Ectodermal cell (in vitro differentiated cells): ENCODE data around the gene DHRS1.

ENCODE experiments used
- H3K27ac ChIP-seq: 2 replicates; pipeline ENCODE4 v1.7.0; 2013; ENCODE audit warnings: mild to moderate bottlenecking, low read depth, low read length; ENCODE audit not compliant: insufficient read depth, poor library complexity, severe bottlenecking
- H3K27me3 ChIP-seq: 2 replicates; pipeline ENCODE4 v1.7.0; 2013; ENCODE audit warnings: mild to moderate bottlenecking, low read length; ENCODE audit not compliant: insufficient read depth, control insufficient read depth, poor library complexity, severe bottlenecking
- H3K36me3 ChIP-seq: one replicate; pipeline ENCODE4 v1.7.0; 2013; ENCODE audit warnings: low read length; ENCODE audit not compliant: control insufficient read depth, insufficient read depth
- H3K4me1 ChIP-seq: one replicate; pipeline ENCODE4 v1.7.0; 2013; ENCODE audit warnings: low read length; ENCODE audit not compliant: control insufficient read depth, insufficient read depth
- H3K4me3 ChIP-seq: 2 replicates; pipeline ENCODE4 v1.7.0; 2013; ENCODE audit warnings: low read depth, low read length, control low read depth; ENCODE audit not compliant: insufficient read depth
- H3K9me3 ChIP-seq: 2 replicates; pipeline ENCODE4 v1.7.0; 2013; ENCODE audit warnings: mild to moderate bottlenecking, low read length, moderate library complexity; ENCODE audit not compliant: control insufficient read depth
- WGBS, 2 experiments: methylation state at CpG; one replicate each; pipeline ENCODE4 v1.1.7; 2013; ENCODE audit warnings: missing lambda C conversion rate in 2 of 2; 5-methylcytosine and 5-hydroxymethylcytosine counted together

Gene DHRS1

DNA sequence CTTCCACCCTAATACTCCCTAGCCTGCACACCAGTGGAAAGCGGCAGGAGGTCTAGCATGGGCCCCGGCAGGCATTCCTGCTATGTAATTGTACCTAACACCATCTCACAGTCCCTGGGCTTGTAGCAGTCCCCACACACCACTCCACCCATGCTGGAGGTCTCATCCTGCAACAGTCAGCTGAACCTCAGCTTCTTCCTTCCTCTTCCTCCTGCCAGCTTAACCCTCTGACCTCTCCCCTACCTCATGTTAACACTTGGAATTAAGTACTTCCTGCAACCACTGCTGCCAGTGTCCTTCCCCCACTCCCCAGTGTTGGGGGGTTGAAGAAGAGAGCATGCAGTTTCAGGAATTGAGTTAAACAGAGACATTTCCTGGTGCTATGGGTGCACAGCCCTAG, 27.7 kb upstream of the DHRS1 start:
- H3K4me1 ChIP-seq: peaks cover under 1% of the 10 kb centered on the region
- H3K36me3 ChIP-seq: no peaks in the 10 kb centered on the region
- H3K4me3 ChIP-seq: no peak overlapping the region
- H3K9me3 ChIP-seq: no peaks in the 10 kb centered on the region
- H3K27ac ChIP-seq: no peak overlapping the region
- H3K27me3 ChIP-seq: peaks cover 31% of the 10 kb centered on the region
- 79 to 89% methylated on average over 2 of the region's 2 CpGs for WGBS, 2 experiments

DNA sequence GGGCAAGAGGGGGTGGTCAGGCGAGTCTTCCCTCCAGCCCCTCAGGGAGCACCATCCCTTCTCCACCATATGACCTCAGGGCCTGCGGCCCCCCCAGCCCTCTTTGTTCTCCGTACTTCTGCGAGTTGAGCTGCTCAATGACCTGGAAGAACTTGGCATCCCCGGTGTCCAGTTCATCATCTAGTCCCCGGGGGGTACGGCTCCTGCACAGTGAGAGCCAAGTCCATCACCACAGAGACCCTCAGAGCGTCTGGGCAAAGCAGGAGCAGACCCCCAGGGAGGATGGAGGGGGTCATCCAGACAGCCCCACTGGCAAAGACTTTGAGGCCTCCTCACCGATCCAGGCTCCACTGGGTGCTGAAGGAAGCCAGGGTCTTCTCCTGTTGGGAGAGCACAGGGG, 26.4 kb upstream of the DHRS1 start:
- 86 to 91% methylated on average over 9 of the region's 9 CpGs for WGBS, 2 experiments
- H3K4me3 ChIP-seq: no peak overlapping the region
- H3K27ac ChIP-seq: no peak overlapping the region
- H3K4me1 ChIP-seq: no peaks in the 10 kb centered on the region
- H3K27me3 ChIP-seq: peaks cover 18% of the 10 kb centered on the region
- H3K9me3 ChIP-seq: no peaks in the 10 kb centered on the region
- H3K36me3 ChIP-seq: no peaks in the 10 kb centered on the region

- Histone ChIP-seq H3K27me3 (peaks cover 13% of the 10 kb centered on the region), H3K27ac (no peak overlapping the region), H3K36me3 (no peaks in the 10 kb centered on the region), H3K9me3 (no peaks in the 10 kb centered on the region), H3K4me3 (no peak overlapping the region), H3K4me1 (no peaks in the 10 kb centered on the region)
- WGBS, 2 experiments: 90 to 93% methylated on average over 5 of the region's 5 CpGs
Observed at GRCh38 chr14:24325041-24325530, 25.5 kb upstream of the DHRS1 start.

- no peaks in the 10 kb centered on the region for H3K36me3 ChIP-seq
- no peaks in the 10 kb centered on the region for H3K4me1 ChIP-seq
- H3K27ac ChIP-seq: no peak overlapping the region
- H3K27me3 ChIP-seq: peaks cover 7% of the 10 kb centered on the region
- H3K4me3 ChIP-seq: no peak overlapping the region
- no peaks in the 10 kb centered on the region for H3K9me3 ChIP-seq
- 82 to 84% methylated on average over 5 to 6 of the region's 6 CpGs for WGBS, 2 experiments
Observed at GRCh38 chr14:24324024-24324423, 24.4 kb upstream of the DHRS1 start.

DNA sequence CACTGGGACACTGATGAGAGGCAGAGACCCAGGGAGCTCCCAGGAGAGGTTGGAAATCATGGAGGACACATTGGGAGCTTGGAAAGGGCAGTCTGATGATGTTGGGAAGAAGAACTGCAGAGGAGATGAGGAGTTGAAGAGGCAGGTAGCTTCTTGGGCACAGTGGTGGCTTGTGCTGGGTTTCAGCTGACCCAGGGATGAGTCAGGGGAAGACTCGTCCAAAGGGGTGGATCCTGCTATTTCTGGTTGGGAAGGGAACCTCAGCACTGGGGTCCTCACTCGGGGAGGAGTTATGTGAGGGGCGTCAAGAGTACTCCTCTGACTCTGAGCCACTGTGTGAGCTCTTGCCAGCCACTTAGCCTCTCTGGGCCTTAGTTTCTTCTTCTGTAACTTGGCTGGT, 23.8 kb upstream of the DHRS1 start:
- H3K4me1 ChIP-seq: no peaks in the 10 kb centered on the region
- no peak overlapping the region for H3K27ac ChIP-seq
- no peaks in the 10 kb centered on the region for H3K36me3 ChIP-seq
- H3K27me3 ChIP-seq: peaks cover 13% of the 10 kb centered on the region
- no peaks in the 10 kb centered on the region for H3K9me3 ChIP-seq
- WGBS, 2 experiments: 75 to 76% methylated on average over 3 of the region's 3 CpGs
- H3K4me3 ChIP-seq: no peak overlapping the region

DNA sequence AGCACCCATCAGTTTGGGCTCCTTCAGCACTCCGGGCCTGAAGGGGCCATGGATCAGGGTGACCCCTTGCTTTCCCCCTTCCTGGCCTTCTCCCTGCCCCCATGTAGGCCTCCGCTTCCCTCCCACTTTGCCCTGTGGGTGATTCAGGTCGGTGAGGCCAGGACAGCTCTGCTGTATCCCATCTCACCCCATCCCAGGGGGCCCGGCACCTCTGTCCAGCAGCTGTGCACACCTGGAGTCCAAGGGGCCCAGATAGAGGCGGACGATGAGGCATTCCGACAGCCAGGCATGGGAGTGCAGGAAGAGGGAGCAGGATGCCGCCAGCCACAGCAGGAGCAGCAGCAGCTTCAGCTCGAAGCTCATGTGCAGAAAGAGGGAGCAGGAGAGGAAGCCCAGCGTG, 23.1 kb upstream of the DHRS1 start:
- no peak overlapping the region for H3K27ac ChIP-seq
- no peaks in the 10 kb centered on the region for H3K36me3 ChIP-seq
- H3K9me3 ChIP-seq: no peaks in the 10 kb centered on the region
- H3K27me3 ChIP-seq: peaks cover 14% of the 10 kb centered on the region
- no peaks in the 10 kb centered on the region for H3K4me1 ChIP-seq
- no peak overlapping the region for H3K4me3 ChIP-seq
- 88 to 90% methylated on average over 10 of the region's 10 CpGs for WGBS, 2 experiments

DNA sequence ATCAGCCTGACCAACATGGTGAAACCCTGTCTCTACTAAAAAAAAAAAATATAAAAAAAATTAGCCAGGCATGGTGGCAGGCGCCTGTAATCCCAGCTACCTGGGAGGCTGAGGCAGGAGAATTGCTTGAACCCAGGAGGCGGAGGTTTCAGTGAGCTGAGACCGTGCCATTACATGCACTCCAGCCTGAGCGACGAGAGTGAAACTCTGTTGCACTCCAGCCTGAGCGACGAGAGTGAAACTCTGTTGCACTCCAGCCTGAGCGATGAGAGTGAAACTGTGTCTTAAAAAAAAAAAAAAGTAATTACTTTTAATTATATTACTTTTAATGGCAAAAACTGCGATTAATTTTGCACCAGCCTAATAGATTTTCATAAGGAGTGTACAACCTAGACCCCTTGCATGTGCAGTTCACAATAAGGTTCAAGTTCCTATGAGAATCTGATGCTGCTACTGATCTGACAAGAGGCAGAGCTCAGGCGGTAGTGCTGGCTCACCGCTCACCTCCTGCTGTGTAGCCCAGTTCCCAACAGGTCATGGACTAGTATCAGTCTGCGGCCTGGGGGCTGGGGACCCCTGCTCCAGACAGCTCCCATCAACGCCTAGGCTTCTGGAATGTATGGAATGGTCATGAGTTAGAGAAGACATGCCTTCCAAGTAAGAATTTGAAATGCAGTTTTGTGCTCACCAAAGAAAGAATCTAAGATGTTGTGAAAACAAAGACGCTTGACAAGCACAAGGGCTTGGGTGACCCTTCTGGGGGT, 21.8 kb upstream of the DHRS1 start:
- Histone ChIP-seq H3K27me3 (peaks cover 14% of the 10 kb centered on the region), H3K9me3 (no peaks in the 10 kb centered on the region), H3K4me3 (no peak overlapping the region), H3K27ac (no peak overlapping the region), H3K36me3 (no peaks in the 10 kb centered on the region), H3K4me1 (no peaks in the 10 kb centered on the region)
- WGBS, 2 experiments: 83 to 84% methylated on average over 13 of the region's 14 CpGs

DNA sequence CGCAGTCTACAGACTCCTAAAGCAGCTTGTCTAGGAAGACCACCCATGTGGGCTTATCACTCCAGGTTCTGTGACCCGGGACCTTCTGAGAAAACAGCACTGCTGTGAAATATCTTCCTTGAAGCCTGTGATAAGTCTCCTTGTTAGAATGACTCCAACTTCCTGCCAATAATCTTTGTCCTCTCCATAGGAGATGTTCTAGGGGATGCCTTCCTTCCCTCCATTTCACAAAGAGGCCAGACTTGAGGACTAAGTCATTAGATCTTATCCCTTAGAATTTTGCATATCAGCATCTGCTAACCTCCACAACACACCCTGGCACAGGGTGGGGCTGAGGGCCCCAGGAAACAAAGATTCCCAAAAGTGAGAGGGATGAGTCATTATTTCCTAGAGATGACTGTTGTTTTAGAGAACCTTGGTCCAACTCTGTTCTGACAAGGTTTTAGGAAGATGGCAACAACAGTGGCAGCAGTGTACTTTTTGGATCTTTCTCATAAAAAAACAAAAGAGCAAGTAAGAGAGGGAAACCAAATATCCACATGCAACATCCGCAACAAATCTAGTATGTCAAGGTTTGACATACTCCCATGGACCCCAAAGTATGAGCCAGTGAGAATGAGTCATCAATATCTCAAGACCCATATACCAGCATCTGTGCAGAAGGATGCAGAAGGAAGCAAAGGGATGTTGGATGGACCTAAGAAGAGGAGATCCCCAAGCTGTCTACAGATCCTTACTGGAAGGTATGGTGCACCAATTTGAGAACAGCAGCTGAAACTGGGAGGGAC, 17.8 kb upstream of the DHRS1 start:
- Histone ChIP-seq H3K36me3 (no peaks in the 10 kb centered on the region), H3K4me3 (no peak overlapping the region), H3K27me3 (peaks cover 14% of the 10 kb centered on the region), H3K27ac (no peak overlapping the region), H3K9me3 (no peaks in the 10 kb centered on the region), H3K4me1 (no peaks in the 10 kb centered on the region)
- WGBS, 2 experiments: 90 to 91% methylated on average over 3 of the region's 3 CpGs

GRCh38 chr14:24316597-24316950, 17.0 kb upstream of the DHRS1 start:
- no peaks in the 10 kb centered on the region for H3K9me3 ChIP-seq
- peaks cover 14% of the 10 kb centered on the region for H3K27me3 ChIP-seq
- no peaks in the 10 kb centered on the region for H3K36me3 ChIP-seq
- no peak overlapping the region for H3K27ac ChIP-seq
- H3K4me3 ChIP-seq: no peak overlapping the region
- 95% methylated on average over 18 of the region's 18 CpGs for WGBS, 2 experiments
- no peaks in the 10 kb centered on the region for H3K4me1 ChIP-seq

- H3K27me3 ChIP-seq: peaks cover 14% of the 10 kb centered on the region
- H3K9me3 ChIP-seq: no peaks in the 10 kb centered on the region
- H3K36me3 ChIP-seq: no peaks in the 10 kb centered on the region
- H3K4me1 ChIP-seq: no peaks in the 10 kb centered on the region
- 93 to 94% methylated on average over 70 of the region's 70 CpGs for WGBS, 2 experiments
- no peak overlapping the region for H3K27ac ChIP-seq
- no peak overlapping the region for H3K4me3 ChIP-seq
Observed at GRCh38 chr14:24315807-24316596, 16.4 kb upstream of the DHRS1 start.
